Measurements from ENCODE around the gene POLR1A. TPM values are rescaled to one million over a fixed set of nuclear protein-coding genes. Genes with fewer than 3 reads are reported as not detected.

POLR1A gene
- total and polyA plus RNA-seq, 2 of the 13 experiments (the other 11 are each of a cell fraction or from before 2014, with no cell fraction given), result 7.2 to 39.9 TPM

- in situ Hi-C loops (cut with HindIII; ENCODE audit: extremely low pct_ligation_motif_present, low pct_unique_long_range_greater_than_20kb), result no loop called here
- ATAC-seq, result no peak
- Histone ChIP-seq H3K4me1 (ENCODE audit: insufficient read depth, low read length) (0 out of 2 replicates have a peak, but pooled peaks cover 6% of the 10 kb centered on the region), H4K20me1 (ENCODE audit: insufficient read depth, low read length) (no peaks in the 10 kb centered on the region), H3K27me3 (ENCODE audit: control insufficient read depth in 1 of 2, insufficient read depth in 2 of 2, low read length in 2 of 2) (no peaks in the 10 kb centered on the region), H3K36me3 (replicated peaks in 1 of 2; ENCODE audit: control insufficient read depth in 1 of 2, insufficient read depth in 2 of 2, low read length in 2 of 2) (peaks cover 35 to 79% of the 10 kb centered on the region in 2 experiments), H3K9me3 (ENCODE audit: low read length) (no peaks in the 10 kb centered on the region), H3K9ac (ENCODE audit: insufficient read depth, low read depth, low read length) (no peak overlapping the region), H2AFZ (ENCODE audit: low read length) (no peak overlapping the region), H3K4me2 (ENCODE audit: low read depth, low read length) (no peak overlapping the region), H3K4me3 (replicated peaks in 1 of 3; ENCODE audit: insufficient read depth in 1 of 3, low read depth in 2 of 3, low read length in 3 of 3) (no peak overlapping the region), H3K27ac (ENCODE audit: extremely low read length, insufficient read depth, low read length) (no peak overlapping the region), H3K79me2 (ENCODE audit: insufficient read depth, low read length) (no peaks in the 10 kb centered on the region)
- POLR2A ChIA-PET, result no interaction called here
- DNase-seq (ENCODE audit: low spot score), result no peak
- no peak for FAIRE-seq
- TF ChIP-seq ZNF891 (CRISPR knock-in tag; IDR thresholded peaks at IDR 0.05) (no peak), ZNF354B (CRISPR knock-in tag; IDR thresholded peaks at IDR 0.05) (no peak), THAP9 (CRISPR knock-in tag; IDR thresholded peaks at IDR 0.05; ENCODE audit: borderline replicate concordance) (no peak), ZNF772 (CRISPR knock-in tag; IDR thresholded peaks at IDR 0.05) (no peak), YEATS4 (CRISPR knock-in tag; IDR thresholded peaks at IDR 0.05; ENCODE audit: borderline replicate concordance) (no peak), HMG20A (CRISPR knock-in tag; IDR thresholded peaks at IDR 0.05; ENCODE audit: borderline replicate concordance) (no peak), MTF2 (CRISPR knock-in tag; IDR thresholded peaks at IDR 0.05; ENCODE audit: borderline replicate concordance) (no peak), BORCS8-MEF2B (CRISPR knock-in tag; IDR thresholded peaks at IDR 0.05) (no peak), ZFP90 (CRISPR knock-in tag; IDR thresholded peaks at IDR 0.05; ENCODE audit: borderline replicate concordance) (no peak), ZNF207 (IDR thresholded peaks at IDR 0.05; ENCODE audit: borderline replicate concordance) (no peak), ZFP36L1 (CRISPR knock-in tag; IDR thresholded peaks at IDR 0.05) (no peak), TBX2 (CRISPR knock-in tag; IDR thresholded peaks at IDR 0.05; ENCODE audit: borderline replicate concordance) (no peak), ZNF572 (CRISPR knock-in tag; IDR thresholded peaks at IDR 0.05) (no peak), POGZ (CRISPR knock-in tag; IDR thresholded peaks at IDR 0.05) (no peak), CBX1 (IDR thresholded peaks at IDR 0.05; ENCODE audit: low read depth) (no peak), ZNF557 (CRISPR knock-in tag; IDR thresholded peaks at IDR 0.05) (no peak), CTCF (CRISPR knock-in tag; IDR thresholded peaks at IDR 0.05) (no peak), ADNP (CRISPR knock-in tag; IDR thresholded peaks at IDR 0.05) (no peak)
- 98% methylated on average over 10 of the region's 10 CpGs for WGBS (ENCODE audit: low lambda C conversion rate)
- intact Hi-C loops (cut with micrococcal nuclease; ENCODE audit: unreplicated experiment), result no loop called here
- no TSS peak for BruUV-seq (replicated peaks)
- CTCF ChIA-PET (ENCODE audit: low intra/inter-chr PET ratio, low total read pairs), result no interaction called here
Observed at GRCh38 chr2:86054535-86055082, 51.1 kb downstream of the POLR1A start.
